Left renal pelvis (tissue), 4 donors: ENCODE results near the gene RAB26. TPM values are rescaled to one million over a fixed set of nuclear protein-coding genes. Genes with fewer than 3 reads are reported as not detected.

Experiments used
- DNase-seq, 4 donors: peaks; one replicate each; pipeline ENCODE4 v3.0.0-alpha.2; 2013; ENCODE audit warnings: low read depth in 4 of 4, low spot score in 3 of 4
- polyA plus RNA-seq, 4 donors: library from polyadenylated mRNA; unstranded; fragments of 120-200 nt; gene quantifications; one replicate each; pipeline ENCODE4 v1.2.1, GENCODE V29; 2013; ENCODE audit not compliant: insufficient read length in 4 of 4

RAB26 gene
- polyA plus RNA-seq, 4 donors = 1.9 to 4.0 (median 2.4) TPM

DNA sequence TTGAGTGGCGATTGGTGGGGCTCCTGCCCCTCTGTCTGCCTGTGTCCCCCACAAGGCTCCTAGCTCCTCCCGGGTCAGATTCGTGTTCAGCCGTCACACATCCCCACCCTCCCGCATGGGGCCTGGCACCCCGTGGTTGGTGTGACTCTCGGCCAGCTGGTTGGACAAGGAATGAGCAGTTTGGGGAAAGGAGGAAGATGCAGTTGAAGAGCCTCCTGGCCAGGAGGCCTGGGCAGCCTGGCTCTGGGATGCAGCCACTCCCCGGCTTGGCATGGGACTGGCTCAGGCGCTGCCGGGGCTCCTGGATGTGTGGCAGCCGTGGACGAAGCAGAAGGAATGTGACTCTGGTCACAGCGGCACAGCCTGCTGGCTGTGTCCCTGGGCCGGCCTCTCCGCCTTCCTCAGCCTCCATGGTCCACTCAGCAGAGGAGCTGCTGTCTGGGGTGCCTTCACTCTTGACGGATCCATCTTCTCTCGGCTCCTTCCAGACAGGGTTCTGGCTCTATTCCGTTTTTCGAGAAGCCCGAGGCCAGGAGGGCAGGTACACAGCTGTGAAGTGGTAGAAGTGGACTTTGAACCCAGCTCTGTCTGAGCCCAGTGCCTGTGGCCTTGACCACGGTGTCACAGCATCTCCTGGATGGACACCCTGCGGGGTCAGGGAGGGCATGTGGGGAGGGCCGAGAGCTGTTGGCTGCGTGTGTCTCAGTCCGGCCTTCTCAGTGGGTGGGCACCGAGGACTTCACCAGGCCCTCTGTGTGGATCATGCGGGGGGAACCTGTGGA, 9.2 kb downstream of the RAB26 start:
- DNase-seq = no peak

DNA sequence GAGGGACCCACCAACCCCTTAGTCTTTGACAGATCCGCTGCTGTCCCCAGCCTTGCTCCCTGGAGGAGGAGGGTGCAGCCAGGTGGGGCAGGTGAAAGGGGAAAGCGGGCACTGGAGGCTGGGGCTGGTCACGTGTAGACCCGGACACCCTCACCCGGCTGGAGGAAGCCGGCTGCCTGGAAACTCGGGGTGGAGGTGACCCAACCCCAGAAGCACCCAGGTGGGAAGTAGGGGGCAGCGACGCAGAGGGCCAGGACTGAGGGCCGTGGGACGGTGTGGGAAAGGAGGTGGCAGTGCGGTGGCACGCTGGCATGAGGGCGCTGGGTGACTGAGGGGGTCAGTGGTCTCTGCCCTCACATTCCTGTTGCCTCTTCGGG, 9.8 kb downstream of the RAB26 start:
- no peak for DNase-seq

DNA sequence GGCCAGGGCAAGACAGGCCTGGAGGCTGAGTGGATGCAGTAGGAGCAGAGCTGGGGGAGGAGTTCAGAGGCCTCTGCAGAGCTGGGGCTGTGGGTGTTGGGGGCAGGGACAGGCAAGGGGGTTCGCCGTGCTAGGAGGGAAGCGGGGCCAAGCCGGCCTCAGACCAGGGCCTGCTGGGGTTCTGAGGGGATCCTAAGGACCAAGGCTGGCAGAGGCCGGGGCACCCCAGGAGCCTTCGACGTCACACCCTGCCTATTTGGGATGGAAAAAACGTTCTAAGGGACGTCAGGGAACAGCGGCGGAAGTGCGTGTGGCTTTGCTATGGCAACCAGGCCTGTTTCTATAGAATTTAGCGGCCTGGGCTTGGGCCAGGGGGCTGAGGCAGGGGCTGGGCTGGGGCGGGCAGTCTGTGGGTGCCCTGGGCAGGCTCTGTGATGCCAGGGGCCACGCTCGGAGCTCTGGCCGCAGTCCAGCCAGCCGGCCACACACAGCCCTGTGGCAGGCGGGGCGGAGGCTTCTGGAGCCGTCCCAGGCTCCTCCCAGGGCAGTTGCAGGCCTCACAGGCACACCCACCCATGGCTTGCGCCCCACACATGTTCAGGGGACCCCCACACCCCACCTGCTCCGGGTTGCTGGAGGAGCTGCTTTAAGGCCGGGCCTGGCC, 10.9 kb downstream of the RAB26 start:
- DNase-seq = no peak

DNA sequence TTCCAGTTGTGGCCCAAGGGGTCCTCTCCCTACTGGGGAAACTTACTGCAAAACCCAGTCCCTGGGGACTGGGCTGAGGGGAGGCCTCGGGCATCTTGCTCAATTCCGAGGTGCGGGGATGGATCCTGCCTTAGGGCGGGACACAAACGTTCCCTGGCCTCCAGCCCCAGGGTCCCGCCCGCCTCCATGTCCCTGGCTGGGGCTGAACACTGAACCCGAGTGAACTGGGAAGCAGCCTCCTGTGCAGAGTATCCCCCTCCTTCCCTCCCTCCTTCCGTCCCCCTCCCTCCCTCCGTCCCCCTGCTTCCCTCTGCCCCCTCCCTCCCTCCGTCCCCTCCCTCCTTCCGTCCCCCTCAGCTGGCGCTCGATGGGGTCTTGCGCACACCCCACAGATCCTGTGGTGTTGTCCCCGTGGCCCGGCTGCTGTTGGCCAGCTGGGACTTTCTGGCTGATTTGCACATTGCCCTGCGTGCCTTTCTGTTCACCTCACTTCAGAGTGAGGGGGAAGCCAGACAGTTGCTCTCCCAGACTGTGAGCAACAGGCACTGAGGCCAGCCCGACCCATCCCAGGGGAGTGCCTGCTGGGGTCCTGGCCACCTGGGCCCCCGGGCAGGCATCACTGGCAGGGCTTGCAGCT, 12.6 kb downstream of the RAB26 start:
- no peak for DNase-seq

DNA sequence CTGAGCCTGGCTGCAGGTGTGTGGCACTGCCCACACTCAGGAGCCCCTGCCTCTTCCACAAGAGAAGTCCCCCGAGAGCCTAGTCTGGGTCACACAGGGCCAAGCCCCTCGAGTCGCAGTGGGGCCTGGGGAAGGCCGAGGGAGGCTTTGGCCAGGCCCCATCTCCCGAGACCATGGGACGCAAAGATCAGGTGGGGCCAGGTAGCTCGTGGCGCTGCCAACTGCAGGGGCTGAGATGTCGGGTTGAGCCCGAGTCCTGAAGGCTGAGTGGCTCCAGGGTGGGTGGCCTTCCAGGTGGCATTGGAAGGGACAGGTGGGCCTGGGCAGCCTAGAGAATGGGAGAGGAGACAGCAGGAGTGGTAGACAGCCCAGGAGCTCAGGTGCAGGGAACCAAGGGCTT, 13.5 kb downstream of the RAB26 start:
- DNase-seq = no peak

DNA sequence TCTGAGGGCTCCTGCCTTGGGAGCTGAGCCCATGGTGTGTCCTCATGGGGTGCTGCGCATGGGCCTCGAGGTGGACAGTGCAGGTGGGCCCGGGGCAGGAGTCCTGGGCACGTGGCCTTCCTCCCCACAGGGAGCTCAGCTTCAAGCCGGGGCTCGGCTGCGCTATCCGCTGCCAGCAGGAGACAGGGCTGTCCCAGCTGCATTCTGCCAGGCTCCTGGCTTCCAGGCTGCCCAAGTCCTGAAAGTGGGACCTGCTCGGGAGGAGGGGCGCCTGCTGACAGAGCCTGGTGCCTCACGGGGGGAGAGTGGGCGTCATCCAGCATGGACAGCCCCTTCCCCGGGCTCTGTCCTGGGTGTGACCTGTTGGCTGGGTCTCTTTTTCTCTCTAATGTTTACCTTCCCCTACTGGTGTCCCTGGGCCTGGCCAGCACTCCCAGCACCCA, 14.3 kb downstream of the RAB26 start:
- no peak for DNase-seq

DNA sequence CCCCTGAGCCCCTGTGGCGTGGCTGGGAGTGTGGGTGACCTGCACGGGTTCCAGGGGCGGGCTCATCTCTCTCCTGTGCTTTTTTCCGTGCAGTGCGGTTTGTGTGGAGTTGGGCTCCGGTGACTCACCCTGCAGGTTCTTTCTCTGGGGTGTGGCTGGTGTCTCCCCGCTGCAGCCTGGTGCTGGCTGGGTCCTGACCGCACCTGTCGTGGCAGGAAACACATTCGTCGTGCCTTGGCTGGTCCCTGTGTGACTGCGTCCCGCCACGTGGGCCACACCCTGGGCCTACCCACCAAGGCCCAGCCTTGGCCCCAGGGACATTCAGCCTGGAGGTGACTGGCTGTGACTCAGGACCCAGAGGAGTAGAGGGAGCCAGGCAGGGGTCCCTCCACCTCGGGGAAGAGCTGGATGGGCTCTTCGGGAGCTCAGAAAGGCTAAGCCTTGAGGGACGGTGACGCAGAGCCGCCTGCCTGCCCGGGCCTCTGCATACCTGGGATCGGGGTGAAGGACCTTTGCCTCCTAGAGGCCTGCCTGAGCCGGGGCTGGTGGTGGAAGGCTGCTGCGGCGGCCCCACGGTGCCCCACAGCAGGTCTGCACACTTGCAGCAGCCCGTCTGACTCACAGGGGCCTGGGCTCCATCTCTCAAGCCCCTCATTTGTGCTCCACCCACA, 14.9 kb downstream of the RAB26 start:
- DNase-seq = no peak

DNA sequence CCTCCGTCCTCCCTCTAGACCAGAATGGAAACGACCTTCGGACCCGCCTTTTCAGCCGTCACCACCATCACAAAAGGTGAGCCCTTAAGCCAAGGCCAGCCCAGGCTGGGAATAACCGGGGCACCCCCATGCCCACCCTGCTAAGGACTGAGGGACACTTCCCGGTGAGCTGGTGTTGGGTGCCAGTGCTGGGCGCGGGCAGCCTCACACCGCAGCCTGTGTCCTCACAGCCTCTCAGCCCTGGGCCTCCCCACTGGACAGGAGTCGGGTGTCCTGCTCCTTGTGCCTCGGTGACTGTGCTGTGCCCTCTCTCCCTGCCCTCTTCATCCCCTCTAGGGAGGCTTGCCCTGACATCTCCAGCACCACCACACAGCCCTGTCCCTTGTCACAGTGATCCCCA, 17.4 kb downstream of the RAB26 start:
- no peak for DNase-seq

DNA sequence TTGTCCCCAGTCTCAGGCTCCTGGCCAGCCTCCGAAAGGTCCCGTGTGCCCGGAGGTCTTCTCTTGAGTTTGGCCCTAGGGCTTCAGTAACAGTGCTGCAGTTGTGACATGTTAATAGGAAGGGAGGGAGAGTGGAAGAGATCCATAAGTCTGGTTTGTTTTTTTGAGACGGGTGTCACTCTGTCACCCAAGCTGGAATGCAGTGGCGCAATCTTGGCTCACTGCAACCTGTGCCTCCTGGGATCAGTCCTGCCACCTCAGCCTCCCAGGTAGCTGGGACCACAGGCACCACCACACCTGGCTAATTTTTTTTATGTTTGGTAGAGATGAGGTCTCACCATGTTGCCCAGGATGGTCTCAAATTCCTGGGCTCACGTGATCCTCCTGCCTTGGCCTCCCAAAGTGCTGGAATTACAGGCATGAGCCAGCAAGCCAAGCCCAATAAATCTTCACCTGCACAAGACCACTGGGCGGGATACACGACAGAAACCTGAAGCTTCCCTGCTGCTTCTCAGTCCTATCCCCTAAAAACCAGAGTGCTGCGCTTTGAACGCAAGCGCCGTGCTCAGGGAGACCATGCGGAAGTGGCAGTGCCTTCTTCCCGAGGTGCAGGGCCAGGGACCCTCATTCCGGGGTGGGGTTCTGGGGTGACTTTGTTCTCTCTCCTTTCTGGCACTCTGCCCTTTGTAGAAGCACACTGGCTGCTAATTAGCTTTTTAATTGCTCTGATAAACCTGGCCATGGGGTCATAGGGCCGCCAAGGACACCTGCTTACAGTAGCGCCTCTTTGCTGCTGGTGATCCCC, 18.0 kb downstream of the RAB26 start:
- no peak for DNase-seq

DNA sequence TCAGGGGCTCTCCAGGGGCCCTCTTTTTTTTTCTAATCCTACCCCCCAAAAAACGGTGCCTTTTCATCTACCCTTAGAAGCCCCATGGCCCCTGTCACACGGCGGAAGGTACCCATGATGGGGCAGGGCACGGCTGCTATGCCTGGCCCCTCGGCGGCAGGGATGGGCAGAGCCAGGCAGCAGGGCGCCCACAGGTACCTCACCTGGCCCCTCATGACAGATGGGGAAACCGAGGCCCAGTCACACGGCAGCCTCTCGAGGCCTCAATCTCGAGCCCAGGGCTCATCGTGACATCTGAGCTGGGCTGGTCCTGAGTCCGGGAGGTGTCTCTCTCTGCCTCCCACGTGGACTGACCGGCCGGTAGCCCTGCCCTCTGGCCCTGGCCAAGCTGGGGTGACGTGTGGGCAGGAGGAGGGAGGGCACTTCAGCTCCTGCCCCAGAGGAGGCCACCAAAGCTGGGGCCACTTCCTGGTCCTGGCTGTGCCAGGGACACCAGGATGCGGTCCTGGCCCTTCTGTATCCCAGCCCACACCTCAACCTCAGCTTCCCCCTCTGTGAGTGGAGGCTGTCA, 18.7 kb downstream of the RAB26 start:
- no peak for DNase-seq

DNA sequence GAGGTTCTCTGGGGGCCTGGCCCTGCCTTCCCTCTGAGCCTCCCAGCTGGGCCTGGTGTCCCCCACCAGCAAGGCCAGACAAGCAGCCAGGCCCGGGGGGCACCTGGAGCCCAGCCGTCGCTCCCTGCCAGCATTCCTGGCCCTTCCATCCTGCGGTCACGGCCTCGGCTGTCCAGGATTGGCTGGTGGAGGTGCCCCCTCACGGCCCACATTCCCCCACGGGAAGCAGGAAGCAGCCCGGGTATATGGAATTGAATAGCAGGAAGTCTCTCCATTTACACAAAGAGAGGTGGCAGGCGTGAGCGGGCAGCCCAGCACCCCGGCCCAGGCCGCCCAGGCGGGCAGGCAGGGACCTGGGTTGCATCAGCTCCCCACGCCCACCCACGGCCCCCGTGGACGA, 21.7 kb downstream of the RAB26 start:
- DNase-seq = no peak

DNA sequence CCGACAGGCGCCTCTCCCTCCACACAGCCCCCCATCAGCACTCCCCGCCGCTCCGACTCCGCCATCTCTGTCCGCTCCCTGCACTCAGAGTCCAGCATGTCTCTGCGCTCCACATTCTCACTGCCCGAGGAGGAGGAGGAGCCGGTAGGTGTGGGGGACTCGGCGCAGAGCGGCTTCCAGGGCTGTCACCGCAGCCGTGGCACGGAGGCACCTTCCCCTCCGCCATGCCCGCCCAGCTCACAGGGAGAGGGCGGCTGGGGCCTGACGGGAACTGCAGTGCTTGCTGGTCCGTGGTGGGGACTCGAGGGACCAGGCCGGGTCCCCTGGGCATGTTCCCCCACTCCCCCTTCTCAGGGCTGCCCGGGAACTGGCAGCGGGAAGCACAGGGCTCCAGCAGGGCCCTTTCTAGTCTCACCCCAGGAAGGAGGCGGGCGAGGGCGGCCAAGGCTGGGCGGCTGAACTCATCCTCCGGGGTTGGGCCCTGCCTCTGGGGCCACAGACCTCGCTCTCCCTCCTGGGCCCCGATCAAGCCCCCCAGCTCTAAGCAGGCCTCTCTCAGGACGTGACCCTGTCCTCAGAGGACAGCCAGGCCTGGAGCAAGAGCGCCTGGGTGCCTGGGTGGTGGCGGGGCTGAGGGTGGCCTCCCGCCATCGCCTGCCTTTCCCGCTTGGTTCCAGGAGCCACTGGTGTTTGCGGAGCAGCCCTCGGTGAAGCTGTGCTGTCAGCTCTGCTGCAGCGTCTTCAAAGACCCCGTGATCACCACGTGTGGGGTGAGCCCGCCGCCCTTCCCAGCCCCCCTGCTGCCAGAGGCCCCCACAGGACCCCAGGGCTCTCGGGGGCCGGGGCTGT, 22.4 kb downstream of the RAB26 start:
- DNase-seq = no peak

DNA sequence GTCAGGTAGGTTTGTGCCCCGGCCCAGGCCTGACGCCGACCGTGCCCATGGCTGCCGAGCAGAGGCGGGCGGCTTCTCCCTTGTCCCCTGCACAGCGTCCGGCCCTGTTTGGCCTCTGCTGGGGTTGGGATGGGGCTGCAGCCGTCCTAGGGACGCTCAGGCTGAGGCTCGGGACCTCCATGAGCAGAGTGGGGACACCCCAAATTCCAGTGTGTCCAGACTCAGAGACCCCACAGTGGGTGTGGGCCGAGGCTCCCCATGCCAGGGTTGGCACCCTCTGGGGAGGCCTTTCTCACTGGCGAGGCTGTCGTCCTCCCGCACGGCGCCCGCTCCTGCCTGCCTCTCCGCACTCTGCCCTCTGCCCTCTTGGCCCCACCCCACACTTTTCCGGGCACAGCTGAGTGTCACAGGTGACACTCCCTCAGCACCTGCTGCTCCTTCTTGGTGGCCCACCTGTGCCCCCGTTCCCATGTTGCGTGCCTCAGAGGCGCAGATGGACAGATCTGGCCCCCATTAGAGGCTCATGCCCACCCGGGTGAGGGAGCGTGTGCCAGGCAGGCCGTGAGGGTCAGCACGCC, 23.3 kb downstream of the RAB26 start:
- DNase-seq = no peak

DNA sequence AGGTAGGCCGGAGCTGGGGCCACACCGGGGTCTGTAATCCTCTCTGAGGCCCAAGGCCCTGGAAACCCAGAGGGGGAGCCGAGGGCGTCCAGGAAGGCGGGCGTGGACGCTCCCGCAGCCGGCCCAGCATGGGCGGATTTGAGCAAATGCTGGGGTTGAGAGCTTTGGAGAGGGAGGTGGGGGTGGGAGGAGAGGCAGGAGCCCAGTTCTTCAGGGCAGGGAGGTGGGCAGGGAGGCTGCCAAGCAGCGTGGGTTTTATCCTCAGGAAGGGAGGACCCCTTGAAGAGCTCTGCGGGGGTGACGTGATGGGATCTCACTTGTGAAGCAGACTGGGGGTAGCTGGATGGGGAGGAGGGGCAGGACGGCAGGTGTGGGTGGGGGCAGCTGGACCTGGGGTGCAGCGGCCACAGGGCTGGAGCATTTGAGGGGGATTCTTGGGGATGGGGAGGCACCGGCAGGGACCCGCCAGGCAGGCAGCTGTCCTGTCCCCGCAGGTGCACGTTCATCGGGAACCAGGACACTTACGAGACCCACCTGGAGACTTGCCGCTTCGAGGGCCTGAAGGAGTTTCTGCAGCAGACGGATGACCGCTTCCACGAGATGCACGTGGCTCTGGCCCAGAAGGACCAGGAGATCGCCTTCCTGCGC, 24.4 kb downstream of the RAB26 start:
- no peak for DNase-seq

DNA sequence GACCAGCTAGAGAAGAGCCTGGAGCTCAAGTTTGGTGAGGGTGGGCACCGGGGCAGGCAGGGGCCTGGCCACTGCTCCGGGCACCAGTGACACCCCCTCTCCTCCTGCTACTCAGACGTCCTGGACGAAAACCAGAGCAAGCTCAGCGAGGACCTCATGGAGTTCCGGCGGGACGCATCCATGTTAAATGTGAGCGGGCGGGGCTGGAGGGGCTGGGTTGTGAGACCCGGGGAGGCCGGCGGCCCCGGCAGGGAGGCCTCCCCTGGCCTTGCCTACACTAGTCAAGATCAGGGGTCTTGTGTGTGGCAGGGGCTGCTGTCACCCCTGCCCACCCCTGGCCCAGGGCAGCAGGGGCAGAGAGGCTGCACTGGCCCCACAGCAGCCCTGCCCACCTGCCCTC, 24.9 kb downstream of the RAB26 start:
- DNase-seq = no peak

DNA sequence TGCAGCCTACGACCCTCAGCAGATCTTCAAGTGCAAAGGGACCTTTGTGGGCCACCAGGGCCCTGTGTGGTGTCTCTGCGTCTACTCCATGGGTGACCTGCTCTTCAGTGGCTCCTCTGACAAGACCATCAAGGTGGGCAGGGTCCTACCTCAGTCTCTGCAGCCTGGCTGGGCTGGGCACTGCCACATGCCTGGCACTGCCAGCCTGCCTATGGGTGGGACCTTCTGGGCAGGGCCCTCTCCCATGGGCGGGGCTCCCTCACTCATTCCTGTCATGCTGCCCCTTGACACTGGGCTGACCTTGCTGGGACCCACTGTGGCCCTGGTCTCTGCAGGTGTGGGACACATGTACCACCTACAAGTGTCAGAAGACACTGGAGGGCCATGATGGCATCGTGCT, 25.5 kb downstream of the RAB26 start:
- no peak for DNase-seq

DNA sequence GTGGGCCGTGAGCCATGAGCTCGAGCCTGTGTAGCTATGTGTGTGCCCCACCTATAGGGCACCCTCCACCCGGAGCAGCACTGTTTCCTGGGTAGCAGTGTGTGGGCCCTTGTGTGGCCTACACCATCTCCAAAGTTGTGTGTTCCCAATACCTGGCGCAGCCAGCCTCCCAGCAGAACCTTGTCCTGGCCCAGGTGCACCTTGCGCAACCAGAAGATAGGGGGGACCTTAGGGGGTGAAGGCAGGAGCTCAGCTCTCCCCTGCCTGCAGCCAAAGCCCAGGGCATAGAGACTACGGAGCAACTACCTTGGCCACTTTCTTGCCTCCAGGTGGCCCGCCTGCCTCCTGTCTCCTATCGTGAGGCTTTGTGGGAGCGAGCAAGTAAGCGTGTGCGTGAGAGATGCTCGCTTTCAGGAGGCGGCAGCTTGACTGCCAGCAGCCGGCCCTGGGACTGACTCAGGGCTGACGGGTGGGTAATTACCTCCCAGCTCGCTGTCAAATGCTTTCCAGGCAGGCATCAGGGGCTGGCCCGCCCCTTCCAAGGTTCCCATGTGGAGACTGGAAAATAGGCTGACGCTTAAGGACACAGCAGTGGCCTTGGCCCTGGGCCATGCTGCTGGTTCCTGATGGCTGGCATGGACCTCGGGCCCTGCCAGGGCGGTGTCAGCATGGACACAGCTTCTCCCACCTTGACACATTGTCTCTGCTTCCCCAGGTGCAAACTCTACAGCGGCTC, 26.1 kb downstream of the RAB26 start:
- no peak for DNase-seq

DNA sequence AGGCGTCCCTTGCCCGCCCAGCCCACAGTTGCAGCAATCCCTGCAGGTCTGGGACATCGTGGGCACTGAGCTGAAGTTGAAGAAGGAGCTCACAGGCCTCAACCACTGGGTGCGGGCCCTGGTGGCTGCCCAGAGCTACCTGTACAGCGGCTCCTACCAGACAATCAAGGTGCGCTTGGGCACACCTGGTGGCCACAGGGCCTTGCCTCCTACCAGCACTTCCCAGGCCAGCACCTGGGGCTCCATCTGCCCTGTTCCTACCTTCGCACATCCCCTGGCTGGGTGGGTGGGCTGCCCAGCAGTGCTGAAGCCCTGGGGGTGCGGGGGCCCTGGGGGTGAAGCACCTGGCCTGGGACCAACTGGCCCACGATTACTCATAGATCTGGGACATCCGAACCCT, 27.0 kb downstream of the RAB26 start:
- no peak for DNase-seq
